COLO668 (cell line): ENCODE data around the gene PHIP.
"Not testable (repeated sequence)": the region's sequence is repeated elsewhere in the genome, so short reads cannot be mapped to it uniquely, and the experiment has no call there.

Experiments used
- DNase-seq: peaks from one replicate; lab custom pipeline; 2025; ENCODE audit not compliant: unreplicated experiment; lab: John Stamatoyannopoulos, UW

Gene PHIP

GRCh38 chr6:79078075-79078969 is at the start of gene PHIP:
PHIP (minus strand) TSS chr6:79078254; CDS start chr6:79078068, 186 bp downstream.
- DNase-seq, result peak; percentile 88

- no peak for DNase-seq
Observed at GRCh38 chr6:79127660-79128059, 49.6 kb upstream of the PHIP start.

GRCh38 chr6:79119217-79119616 is 41.2 kb upstream of the PHIP start:
- no peak for DNase-seq

GRCh38 chr6:79117752-79118151 is 39.7 kb upstream of the PHIP start:
- no peak for DNase-seq

- DNase-seq, result no peak
Observed at GRCh38 chr6:79115553-79116182, 37.6 kb upstream of the PHIP start.

GRCh38 chr6:79111549-79111948 is 33.5 kb upstream of the PHIP start:
- DNase-seq, result no peak

GRCh38 chr6:79101164-79101563 is 23.1 kb upstream of the PHIP start:
- no peak for DNase-seq

- no peak for DNase-seq
Observed at GRCh38 chr6:79100304-79100703, 22.2 kb upstream of the PHIP start.

GRCh38 chr6:79094938-79095337 is 16.9 kb upstream of the PHIP start:
- no peak for DNase-seq

- not testable (repeated sequence) for DNase-seq
Observed at GRCh38 chr6:79091801-79092200, 13.7 kb upstream of the PHIP start.

- DNase-seq, result no peak
Observed at GRCh38 chr6:79089552-79090404, 11.7 kb upstream of the PHIP start.

- no peak for DNase-seq
Observed at GRCh38 chr6:79084693-79085092, 6.6 kb upstream of the PHIP start.

- no peak for DNase-seq
Observed at GRCh38 chr6:79082304-79082703, 4.2 kb upstream of the PHIP start.

GRCh38 chr6:79081663-79082062 is 3.6 kb upstream of the PHIP start:
- DNase-seq, result no peak

GRCh38 chr6:79079561-79080041 is 1.5 kb upstream of the PHIP start:
- no peak for DNase-seq

GRCh38 chr6:79077715-79078074 is 359 bp downstream of the PHIP start:
- peak; percentile 66 for DNase-seq

- peak; percentile 91 for DNase-seq
Observed at GRCh38 chr6:79076782-79077641, 1.0 kb downstream of the PHIP start.

GRCh38 chr6:79076160-79076559 is 1.9 kb downstream of the PHIP start:
- DNase-seq, result no peak

GRCh38 chr6:79073888-79074287 is 4.2 kb downstream of the PHIP start:
- no peak for DNase-seq

GRCh38 chr6:79072640-79073181 is 5.3 kb downstream of the PHIP start:
- DNase-seq, result no peak
